ENCODE measurements around the gene GLP1R.

DNA sequence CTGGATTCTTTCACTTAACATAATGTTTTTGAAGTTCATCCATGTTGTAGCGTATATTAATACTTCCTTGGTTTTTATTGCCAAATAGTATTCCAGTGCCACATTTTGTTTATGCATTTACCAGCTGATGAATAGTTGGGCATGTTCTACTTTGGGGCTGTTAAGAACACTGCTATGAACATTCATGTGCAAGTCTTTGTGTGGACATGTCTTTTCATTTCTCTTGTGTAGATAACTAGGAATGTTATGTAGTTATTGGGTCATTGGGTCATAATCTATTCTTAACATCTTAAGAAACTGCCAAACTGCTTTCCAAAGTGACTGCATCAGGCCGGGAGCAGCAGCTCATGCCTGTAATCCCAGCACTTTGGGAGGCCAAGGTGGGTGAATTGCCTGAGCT is 43.8 kb upstream of the GLP1R start:
- TF ChIP-seq POLR2AphosphoS5 (IDR thresholded peaks at IDR 0.05), result no peak
- no peak for TF ChIP-seq CTCF (IDR thresholded peaks at IDR 0.05)

Measured in esophagus muscularis mucosa (tissue), 3 donors.